Astrocyte of the spinal cord (primary cell): ENCODE results near the gene ZNF474.
"Not testable (repeated sequence)": the region's sequence is repeated elsewhere in the genome, so short reads cannot be mapped to it uniquely, and the experiment has no call there.

Source experiments
- DNase-seq: peaks from one replicate; pipeline ENCODE4 v3.0.0; 2011; ENCODE audit warnings: low read depth, low spot score
- H3K4me3 ChIP-seq: 2 replicates; pipeline ENCODE4 v1.5.1; 2011; ENCODE audit warnings: low read depth, mild to moderate bottlenecking, low read length, moderate library complexity
- in situ Hi-C: cut with HindIII; loops from 2 replicates; pipeline ENCODE4 v1.10.0; 2017; ENCODE audit warnings: low sequenced_read_pairs
- TF ChIP-seq, protein P1 (sequence below): IDR thresholded peaks from 2 replicates; pipeline ENCODE4 v1.5.1; 2012; ENCODE audit warnings: low read depth, mild to moderate bottlenecking, low read length, inconsistent platforms

Gene ZNF474

DNA sequence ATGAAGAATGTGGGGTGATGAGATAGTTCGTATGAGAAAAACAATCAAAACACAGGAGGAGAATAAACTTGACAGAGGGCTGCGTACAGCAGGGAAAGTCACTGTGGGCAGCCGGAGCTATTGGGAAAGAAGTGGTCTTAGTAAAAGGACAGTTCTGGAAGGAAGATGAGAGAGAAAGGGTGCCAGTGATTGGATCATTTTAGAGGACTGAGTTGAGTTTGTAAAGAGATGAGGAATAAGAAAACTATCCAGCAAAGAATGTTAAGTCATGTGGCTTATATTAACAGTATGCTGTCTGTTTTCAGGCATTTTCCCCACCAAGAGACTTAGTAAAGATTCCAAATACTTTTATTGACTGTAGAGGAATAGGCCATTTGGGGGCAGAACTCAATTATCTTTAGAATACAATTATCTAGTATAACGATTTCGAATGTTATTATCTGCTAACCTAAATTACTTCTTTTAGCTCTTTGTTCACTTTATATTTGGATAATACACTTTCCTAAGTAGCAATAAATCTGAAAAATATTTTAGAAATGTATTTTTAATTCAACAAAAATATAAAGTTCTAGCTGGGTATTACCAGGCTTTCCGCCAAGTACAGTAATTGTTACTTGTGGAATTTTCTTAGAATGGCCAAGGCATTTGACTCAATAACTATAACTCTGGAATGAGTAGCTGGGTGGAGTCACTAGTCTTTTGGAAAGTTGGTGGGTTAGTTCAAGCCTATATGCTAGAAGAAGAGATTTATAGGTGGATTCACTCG lies 35.7 kb upstream of the ZNF474 start:
- H3K4me3 ChIP-seq: no peak overlapping the region
- peak; percentile 81 for DNase-seq
- in situ Hi-C loops: no loop called here
- TF ChIP-seq, protein P1, sequence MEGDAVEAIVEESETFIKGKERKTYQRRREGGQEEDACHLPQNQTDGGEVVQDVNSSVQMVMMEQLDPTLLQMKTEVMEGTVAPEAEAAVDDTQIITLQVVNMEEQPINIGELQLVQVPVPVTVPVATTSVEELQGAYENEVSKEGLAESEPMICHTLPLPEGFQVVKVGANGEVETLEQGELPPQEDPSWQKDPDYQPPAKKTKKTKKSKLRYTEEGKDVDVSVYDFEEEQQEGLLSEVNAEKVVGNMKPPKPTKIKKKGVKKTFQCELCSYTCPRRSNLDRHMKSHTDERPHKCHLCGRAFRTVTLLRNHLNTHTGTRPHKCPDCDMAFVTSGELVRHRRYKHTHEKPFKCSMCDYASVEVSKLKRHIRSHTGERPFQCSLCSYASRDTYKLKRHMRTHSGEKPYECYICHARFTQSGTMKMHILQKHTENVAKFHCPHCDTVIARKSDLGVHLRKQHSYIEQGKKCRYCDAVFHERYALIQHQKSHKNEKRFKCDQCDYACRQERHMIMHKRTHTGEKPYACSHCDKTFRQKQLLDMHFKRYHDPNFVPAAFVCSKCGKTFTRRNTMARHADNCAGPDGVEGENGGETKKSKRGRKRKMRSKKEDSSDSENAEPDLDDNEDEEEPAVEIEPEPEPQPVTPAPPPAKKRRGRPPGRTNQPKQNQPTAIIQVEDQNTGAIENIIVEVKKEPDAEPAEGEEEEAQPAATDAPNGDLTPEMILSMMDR: no peak

GRCh38 chr5:122094251-122094650 lies 35.1 kb upstream of the ZNF474 start:
- in situ Hi-C loops: not testable (repeated sequence)

DNA sequence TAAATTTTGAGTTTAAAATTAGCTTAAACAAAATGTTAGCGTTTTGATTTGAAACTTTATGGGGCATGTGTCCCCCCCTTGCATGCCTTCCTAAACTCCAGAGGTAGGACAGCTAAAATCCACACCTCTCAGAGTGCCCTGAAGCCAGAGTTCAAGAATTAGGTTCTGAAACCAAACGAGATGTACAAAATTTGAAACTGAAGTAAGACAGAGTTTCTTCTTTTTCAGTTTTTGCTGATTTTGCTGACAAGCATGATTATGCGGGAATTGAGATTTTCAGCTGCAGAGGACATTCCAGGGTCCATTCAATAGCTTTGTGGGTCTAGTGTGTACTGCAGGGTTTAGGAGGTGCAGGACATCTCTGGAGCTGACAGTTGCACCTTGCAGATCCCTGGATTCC lies 34.2 kb upstream of the ZNF474 start:
- in situ Hi-C loops: no loop called here
- no peak overlapping the region for H3K4me3 ChIP-seq
- TF ChIP-seq, protein P1: no peak
- DNase-seq: no peak

More at GRCh38 chr5:122094251-122094650, 35.1 kb upstream of the ZNF474 start:
- DNase-seq, H3K4me3 ChIP-seq: not testable (repeated sequence)

- TF ChIP-seq, protein P1: no peak
- no peak for DNase-seq
- no peak overlapping the region for H3K4me3 ChIP-seq
- in situ Hi-C loops: no loop called here
Measured at GRCh38 chr5:122097391-122097790, 32.0 kb upstream of the ZNF474 start.

DNA sequence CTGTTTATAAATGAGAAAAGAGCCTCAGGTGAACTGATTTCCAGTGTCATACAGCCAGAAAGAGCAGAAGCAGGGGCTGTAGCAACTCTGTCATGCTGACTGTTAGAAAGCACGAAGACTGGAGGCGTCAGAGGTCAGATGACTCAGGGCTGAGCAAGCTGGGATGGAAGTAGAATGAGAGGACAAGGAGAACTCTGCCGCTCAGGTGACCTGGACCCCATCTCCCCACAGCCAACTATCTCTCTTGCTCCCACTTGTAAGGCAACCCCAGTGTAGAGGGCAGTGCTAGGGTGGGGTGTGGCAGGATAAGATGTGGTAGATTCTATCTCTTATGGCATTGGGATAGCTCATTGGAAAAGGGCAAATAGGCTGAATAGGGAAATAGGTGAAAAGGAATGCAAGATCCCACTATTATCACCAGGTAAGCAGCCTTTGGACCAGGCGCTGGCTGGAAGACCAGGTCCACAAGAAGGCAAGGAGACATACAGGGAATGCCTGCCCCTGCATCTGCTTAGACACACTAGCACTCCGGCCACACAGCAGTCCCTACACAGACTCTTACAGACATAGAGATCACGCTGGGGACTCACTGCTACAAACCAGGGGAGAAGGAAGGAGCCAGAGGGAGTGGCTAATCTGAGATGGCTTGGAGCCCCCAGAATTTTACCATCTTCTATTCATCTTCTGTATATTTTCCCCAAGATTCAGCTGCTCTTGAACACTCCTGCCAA lies 30.1 kb upstream of the ZNF474 start:
- peak; percentile 80 for DNase-seq
- no peak overlapping the region for H3K4me3 ChIP-seq
- in situ Hi-C loops: no loop called here
- TF ChIP-seq, protein P1: no peak

DNA sequence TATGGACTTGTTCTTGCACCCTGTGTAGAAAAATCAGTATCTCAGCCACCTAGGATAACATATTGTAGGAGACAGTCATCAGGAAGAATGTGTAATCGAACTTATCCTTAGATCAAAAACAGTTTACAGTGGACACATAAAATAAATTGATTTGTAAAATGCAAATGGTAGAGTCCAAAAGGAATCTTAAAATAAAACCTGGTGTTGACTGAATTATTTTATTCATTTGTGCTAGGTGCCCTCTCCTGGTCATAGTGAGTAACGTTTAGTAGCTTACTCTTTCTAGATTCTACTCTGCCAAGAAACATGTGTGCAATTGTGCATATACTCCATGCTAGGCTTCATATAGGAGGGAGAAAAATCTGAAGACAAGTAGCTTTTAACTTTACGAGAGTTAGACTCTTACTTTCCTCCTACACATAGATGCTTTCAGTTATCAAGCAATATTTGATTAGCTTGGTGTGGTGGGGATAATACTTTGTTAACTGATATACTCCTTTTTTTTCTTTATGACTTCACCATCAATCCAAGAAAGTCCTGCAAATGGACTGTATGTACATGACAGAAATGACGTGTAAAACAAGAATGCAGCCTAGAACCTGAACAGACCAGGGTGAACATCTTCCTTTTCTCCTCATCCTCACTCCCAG lies 27.6 kb upstream of the ZNF474 start:
- TF ChIP-seq, protein P1: peak; percentile 61
- H3K4me3 ChIP-seq: no peak overlapping the region
- in situ Hi-C loops: no loop called here
- DNase-seq: peak; percentile 80

- H3K4me3 ChIP-seq: no peak overlapping the region
- peak; percentile 93 for DNase-seq
- TF ChIP-seq, protein P1: no peak
- in situ Hi-C loops: no loop called here
Measured at GRCh38 chr5:122102825-122103224, 26.5 kb upstream of the ZNF474 start.
